ENCODE measurements around the gene B3GAT1.

DNA sequence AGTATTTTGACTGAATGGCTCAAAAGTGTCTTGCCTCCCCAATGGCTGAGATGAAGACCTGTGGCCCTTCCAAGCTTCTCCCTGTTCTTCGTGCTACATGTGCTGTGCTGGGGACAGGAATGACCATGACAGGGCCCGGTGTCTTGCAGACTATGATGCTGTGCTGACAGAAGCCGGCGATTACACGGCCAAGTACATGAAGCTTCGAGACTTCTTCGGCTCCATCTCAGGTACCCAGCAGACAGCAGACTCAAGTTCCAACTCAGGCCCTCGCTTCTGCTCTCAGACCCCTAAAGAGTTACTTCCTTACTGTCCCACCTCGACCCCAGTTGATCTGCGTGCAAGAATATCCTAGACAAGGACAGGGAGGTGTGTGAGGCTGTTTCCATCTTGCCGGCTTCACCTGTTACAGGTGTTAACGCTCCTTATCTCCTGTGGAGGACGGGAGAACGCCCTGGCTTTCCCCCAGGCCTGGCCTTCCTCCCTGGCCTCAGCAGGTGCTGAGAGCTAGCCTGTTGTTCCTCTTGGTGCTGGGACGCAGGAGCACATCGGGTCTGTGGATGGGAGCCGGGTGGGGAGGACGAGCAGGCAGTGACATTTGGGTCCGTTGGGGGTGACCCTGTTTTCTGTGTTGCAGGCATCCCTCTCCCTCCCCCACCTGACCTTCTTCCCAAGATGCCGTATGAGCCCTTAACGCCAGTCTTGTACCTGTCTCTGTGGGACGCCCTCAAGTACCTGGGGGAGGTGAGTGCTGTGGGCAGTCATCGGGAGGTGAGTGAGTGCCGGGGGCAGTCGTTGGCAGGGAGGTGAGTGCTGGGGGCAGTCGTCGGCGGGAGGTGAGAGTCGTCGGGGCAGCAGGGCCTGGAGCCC lies 42.2 kb downstream of the B3GAT1 start:
- no peak for TF ChIP-seq CTCF (conservative IDR thresholded peaks at IDR 0.05; ENCODE audit: low read depth, low read length)
- TF ChIP-seq EZH2 (IDR thresholded peaks at IDR 0.05; ENCODE audit: borderline replicate concordance, low read depth, low read length, poor library complexity, severe bottlenecking) = no peak

All from A673 (cell line).